Stimulated activated CD4-positive, alpha-beta T cell treated with anti-CD3 and anti-CD28 coated beads, TNF-alpha, amount 100 ng/mL, for 4 hours (primary cell): ENCODE results near the gene ANKRD11.
A peak's percentile ranks its signal among the peaks of the same experiment; 100 is the strongest.
"Not testable (repeated sequence)": the region's sequence is repeated elsewhere in the genome, so short reads cannot be mapped to it uniquely, and the experiment has no call there.

Experiments
- DNase-seq, 3 experiments: peaks; one replicate each; pipeline ENCODE4 v3.0.0-alpha.2; 2020; ENCODE audit warnings: low read depth in 3 of 3

ANKRD11 gene

GRCh38 chr16:89329830-89330176 lies 160.6 kb downstream of the ANKRD11 start:
- not testable (repeated sequence) for DNase-seq

DNA sequence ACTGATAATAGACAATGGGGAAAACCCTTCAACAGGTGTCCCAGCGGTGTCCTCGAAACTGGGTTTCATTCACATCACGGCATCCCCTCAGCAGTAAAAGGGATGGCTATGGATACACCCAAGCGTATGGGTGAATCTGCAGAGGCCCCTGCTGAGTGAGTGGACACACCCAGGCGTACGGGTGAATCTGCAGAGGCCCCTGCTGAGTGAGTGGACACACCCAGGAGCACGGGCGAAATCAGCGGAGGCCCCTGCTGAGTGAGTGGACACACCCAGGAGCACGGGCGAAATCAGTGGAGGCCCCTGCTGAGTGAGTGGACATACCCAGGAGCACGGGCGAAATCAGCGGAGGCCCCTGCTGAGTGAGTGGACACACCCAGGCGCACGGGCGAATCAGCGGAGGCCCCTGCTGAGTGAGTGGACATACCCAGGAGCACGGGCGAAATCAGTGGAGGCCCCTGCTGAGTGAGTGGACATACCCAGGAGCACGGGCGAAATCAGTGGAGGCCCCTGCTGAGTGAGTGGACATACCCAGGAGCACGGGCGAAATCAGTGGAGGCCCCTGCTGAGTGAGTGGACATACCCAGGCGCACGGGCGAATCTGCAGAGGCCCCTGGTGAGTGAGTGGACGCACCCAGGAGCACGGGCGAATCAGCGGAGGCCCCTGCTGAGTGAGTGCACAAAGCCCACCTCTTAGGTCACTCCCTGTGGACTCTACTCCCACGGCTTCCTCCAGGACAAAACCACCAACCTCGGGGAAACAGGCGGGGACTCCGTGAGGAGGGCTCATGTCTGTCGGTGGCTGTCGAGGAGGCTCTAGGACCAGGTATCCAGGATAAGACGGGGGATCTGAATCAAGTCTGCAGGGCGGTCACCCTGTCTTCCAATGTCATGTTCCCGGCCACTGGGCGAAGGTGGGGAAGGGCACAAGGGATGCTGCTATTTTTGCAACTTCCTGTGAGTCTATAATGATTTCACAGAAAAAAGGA lies 161.7 kb downstream of the ANKRD11 start:
- DNase-seq: not testable (repeated sequence)

DNA sequence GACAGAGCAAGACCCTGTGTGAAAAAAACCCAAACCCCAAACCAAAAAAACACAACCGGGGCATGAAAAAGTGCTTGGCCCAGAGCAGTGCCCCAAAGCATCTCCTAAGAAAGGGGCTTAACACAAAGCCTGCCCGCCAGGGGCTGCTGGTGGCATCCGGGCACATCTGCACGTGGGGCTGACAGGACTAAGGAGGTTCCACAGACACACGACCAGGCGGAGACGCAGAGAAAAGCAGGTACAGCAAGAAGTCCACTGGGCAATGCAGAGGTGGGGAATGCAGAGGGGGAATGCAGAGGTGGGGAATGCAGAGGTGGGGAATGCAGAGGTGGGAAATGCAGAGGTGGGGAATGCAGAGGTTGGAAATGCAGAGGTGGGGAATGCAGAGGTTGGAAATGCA lies 163.6 kb downstream of the ANKRD11 start:
- DNase-seq: no peak

DNA sequence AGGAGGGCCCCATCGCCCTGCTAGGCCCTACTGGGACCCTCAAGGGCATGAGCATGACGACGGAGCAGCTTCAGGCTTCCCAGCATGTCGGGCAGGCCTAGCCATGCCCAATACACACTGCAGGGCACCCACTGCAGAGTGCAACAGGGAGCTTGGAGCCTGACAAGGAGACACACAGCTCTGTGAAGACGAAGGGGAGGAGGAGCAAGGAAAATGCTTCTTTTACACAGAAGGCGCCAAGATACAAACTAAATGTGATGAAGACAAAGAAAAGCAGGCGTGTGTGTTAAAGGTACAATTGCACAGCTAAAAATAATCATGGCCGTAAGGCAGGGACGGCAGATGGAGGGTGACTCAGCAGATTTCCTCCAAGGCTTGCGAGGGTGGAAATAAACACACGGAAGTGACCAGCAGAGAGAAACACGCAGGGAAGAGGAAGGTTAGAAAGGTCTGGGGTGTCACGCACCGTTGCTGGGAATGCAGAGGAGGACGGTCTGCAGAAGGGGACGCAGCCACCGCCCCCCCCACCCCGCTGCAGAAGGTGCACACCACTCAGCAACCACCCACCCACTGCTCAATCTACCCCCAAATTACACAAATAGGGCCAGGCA lies 164.4 kb downstream of the ANKRD11 start:
- no peak for DNase-seq

DNA sequence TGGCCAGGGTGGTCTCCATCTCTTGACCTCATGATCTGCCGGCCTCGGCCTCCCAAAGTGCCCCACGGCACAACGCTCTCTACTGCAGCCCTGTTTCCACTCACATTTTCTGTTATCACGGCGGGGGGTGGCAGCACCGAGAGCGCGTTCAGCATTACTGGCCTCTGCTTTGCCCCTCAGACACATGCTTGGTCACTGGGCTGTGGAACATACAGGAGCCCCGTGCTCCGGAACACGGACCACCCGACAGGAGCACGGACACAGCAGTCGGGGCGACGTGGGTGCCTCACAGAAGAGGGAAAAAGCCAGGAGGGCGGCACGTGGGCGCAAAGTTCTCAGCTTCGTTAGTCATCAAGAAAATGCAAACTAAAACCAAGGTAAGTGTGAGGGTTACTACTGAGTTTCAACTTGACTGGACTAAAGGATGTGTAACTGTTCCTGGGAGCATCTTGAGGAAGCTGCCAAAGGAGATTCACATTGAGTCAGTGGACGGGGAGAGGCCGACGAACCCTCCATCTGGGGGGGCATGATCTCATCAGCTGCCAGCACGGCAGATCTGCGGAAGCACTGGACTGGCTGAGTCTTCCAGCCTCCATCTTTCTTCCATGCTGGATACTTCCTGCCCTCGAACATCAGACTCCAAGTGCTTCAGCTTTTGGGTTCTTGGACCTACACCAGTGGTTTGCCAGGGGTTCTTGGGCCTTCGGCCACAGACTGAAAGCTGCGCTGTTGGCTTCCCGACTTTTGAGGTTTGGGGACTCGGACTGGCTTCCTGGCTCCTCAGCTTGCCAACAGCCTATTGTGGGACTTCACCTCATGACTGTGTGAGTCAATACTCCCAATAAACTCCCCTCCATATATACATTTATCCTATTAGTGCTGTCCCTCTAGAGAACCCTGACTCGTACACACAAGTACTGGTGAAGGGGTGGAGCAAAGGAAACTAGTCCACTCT lies 166.0 kb downstream of the ANKRD11 start:
- peak in 2 of 3 experiments; percentile 21 to 47 for DNase-seq

GRCh38 chr16:89323120-89323960 lies 167.0 kb downstream of the ANKRD11 start:
- no peak for DNase-seq

GRCh38 chr16:89322321-89323119 lies 167.8 kb downstream of the ANKRD11 start:
- no peak for DNase-seq

GRCh38 chr16:89320782-89321501 lies 169.4 kb downstream of the ANKRD11 start:
- DNase-seq: no peak

DNA sequence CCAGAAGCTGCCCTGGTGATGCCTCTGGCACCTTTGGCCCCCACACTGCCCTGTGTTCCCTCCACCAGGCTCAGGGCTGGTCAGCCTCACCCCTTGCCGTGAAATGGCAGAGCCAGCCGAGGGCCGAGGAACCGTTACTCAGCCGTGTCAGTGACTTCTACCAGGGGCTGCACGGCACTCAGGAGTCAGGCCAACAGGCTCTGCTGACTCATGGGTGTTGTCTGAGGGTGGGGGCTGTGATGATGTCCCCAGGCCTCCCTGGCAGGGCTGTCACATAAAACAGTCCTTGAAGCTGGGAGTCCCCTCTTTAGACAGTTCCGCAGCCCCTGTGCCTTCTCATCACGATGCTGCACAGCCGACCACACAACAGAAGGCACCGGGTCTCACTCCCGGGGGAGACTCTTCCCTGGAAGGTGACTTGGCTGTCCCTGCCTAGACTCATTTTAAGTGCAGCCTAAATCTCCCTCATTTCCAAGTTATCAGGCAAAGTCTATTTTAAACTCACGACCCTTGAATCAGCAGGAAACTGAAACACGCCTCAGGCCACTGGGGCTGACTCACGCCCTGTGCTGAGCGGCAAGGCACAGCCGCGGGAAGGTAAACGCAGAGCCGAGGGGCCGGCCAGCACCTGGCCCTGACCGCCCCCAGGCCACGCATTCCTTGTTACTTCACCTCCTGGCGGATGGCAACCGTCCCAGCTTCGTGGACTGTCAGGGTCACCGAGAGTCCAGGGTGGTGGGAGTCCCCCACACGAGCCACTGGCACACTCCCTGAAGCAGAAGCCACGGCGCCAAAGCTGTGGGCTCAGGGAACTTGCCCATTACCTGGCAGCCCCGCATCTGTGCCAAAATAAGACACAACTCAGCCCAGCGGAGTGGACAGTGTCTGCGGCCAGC lies 170.2 kb downstream of the ANKRD11 start:
- no peak for DNase-seq

DNA sequence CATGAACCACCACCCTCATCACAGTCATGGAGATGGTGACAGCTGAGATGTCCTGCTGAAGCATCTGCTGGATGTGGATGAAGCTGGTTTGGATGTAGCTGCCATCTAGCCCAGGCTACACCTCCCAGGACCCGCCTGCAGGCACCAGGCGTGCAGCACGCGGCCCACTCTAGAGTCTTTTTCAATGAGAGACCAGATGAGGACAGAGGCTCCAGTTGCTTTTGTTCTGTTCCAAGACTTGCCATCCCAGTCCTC lies 170.8 kb downstream of the ANKRD11 start:
- no peak for DNase-seq

- DNase-seq: no peak
Measured at GRCh38 chr16:89318871-89319630, 171.3 kb downstream of the ANKRD11 start.

DNA sequence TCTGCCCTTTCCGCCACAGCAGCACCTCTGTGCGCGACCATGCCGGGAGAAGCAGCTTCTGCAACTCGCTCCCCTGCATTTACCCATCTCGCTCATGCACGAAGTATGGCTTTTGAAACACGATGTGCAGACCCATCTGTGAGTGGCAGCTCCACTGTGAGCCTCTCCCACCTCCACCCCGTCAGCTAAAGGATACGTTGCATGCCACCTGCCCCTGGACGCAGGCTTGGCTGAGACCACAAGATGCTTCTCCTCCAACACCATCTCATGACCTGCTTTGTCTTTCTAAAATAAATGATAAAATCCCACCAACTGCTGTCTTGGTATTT lies 172.0 kb downstream of the ANKRD11 start:
- no peak for DNase-seq

GRCh38 chr16:89317729-89318429 lies 172.5 kb downstream of the ANKRD11 start:
- no peak for DNase-seq

DNA sequence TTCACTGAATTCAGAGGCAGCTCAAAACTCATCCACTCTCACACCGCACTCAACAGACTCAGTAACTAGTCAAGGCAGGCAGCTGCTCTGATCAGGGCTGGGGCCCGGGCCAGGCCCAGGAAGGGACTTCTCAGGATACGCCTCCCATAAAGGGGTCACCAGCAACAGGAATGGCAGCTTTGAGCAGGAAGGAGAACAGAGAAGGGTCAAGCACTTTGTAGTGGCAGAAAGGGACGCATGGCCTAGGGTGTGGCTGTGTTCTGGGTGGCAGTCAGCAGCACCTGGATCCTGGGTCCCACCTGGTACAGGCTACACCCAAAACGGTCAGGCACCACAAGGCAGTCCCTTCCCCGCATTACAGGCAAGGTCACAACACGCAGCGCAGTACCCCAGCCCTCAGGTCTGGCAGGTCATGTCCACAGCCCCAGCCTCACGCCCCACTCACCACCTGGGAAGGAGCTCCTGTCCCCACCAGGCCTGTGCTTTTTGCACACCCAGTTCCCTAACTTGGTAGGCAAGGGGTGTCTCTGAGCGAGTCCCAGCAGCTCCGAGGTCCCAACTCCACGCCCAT lies 173.2 kb downstream of the ANKRD11 start:
- DNase-seq: no peak

GRCh38 chr16:89316701-89317100 lies 173.7 kb downstream of the ANKRD11 start:
- no peak for DNase-seq

- DNase-seq: peak; percentile 30 to 55 (median 54)
Measured at GRCh38 chr16:89315791-89316581, 174.4 kb downstream of the ANKRD11 start.
